ENCODE measurements around the gene SNAP47. TPM values are rescaled to one million over a fixed set of nuclear protein-coding genes. Genes with fewer than 3 reads are reported as not detected.
A peak's percentile ranks its signal among the peaks of the same experiment; 100 is the strongest.

The SNAP47 gene
- total and polyA plus RNA-seq, 9 of the 15 experiments (the other 6 are each of a cell fraction or from before 2014, with no cell fraction given), result 2.5 to 41.3 (median 32.6) TPM

GRCh38 chr1:227748496-227749182 lies 13.4 kb downstream of the SNAP47 start (continued):
- TF ChIP-seq NFYB (IDR thresholded peaks at IDR 0.05; ENCODE audit: extremely low read depth, insufficient read length) (no peak), MTA1 (IDR thresholded peaks at IDR 0.05; ENCODE audit: borderline replicate concordance) (peak; percentile 76), HNRNPUL1 (IDR thresholded peaks at IDR 0.05; ENCODE audit: low read length) (no peak), NRF1 (conservative IDR thresholded peaks at IDR 0.05 in 1 of 2, IDR thresholded peaks at IDR 0.05 in 1 of 2) (0 out of 4 replicates have a peak, but pooled peaks of 1 of the 2 experiments have one; percentile 6), ZNF507 (tag; conservative IDR thresholded peaks at IDR 0.05) (no peak), HNRNPH1 (optimal IDR thresholded peaks at IDR 0.05; ENCODE audit: low read depth, low read length) (no peak), JUN (IDR thresholded peaks at IDR 0.05; ENCODE audit: borderline replicate concordance, low read depth, low read length) (peak; percentile 25; the same call in 1 of the 2 replicates), JUN (CRISPR knock-in tag; IDR thresholded peaks at IDR 0.05; ENCODE audit: borderline replicate concordance) (no peak), ZNF232 (CRISPR knock-in tag; IDR thresholded peaks at IDR 0.05) (no peak), TCFL5 (CRISPR knock-in tag; conservative IDR thresholded peaks at IDR 0.05) (no peak), FOXK2 (conservative IDR thresholded peaks at IDR 0.05 in 1 of 2, IDR thresholded peaks at IDR 0.05 in 1 of 2; ENCODE audit: low read depth in 2 of 2) (peak; percentile 45 to 79; a peak in 2 of 4 replicates), CCNT2 (IDR thresholded peaks at IDR 0.05; ENCODE audit: borderline replicate concordance, extremely low read depth, insufficient read length, low read depth, low read length) (no peak), SMAD4 (CRISPR knock-in tag; conservative IDR thresholded peaks at IDR 0.05) (peak; percentile 73), ZC3H4 (CRISPR knock-in tag; IDR thresholded peaks at IDR 0.05; ENCODE audit: borderline replicate concordance) (no peak), PATZ1 (CRISPR knock-in tag; IDR thresholded peaks at IDR 0.05; ENCODE audit: borderline replicate concordance) (no peak), ZNF778 (CRISPR knock-in tag; IDR thresholded peaks at IDR 0.05) (no peak), RNF219 (CRISPR knock-in tag; IDR thresholded peaks at IDR 0.05) (no peak), NBN (IDR thresholded peaks at IDR 0.05; ENCODE audit: low read depth) (peak; percentile 92; the same call in 1 of the 2 replicates), NR2C1 (IDR thresholded peaks at IDR 0.05) (no peak; the same call in 1 of the 2 replicates), NR2C1 (tag; IDR thresholded peaks at IDR 0.05) (no peak)
- TF ChIP-seq, protein P1, sequence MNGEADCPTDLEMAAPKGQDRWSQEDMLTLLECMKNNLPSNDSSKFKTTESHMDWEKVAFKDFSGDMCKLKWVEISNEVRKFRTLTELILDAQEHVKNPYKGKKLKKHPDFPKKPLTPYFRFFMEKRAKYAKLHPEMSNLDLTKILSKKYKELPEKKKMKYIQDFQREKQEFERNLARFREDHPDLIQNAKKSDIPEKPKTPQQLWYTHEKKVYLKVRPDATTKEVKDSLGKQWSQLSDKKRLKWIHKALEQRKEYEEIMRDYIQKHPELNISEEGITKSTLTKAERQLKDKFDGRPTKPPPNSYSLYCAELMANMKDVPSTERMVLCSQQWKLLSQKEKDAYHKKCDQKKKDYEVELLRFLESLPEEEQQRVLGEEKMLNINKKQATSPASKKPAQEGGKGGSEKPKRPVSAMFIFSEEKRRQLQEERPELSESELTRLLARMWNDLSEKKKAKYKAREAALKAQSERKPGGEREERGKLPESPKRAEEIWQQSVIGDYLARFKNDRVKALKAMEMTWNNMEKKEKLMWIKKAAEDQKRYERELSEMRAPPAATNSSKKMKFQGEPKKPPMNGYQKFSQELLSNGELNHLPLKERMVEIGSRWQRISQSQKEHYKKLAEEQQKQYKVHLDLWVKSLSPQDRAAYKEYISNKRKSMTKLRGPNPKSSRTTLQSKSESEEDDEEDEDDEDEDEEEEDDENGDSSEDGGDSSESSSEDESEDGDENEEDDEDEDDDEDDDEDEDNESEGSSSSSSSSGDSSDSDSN (IDR thresholded peaks at IDR 0.05; ENCODE audit: borderline replicate concordance in 1 of 2, low read depth in 2 of 2, low read length in 2 of 2), result no peak
